DMS53 treated with DMSO at 0.1 percent for 48 hours (cell line): ENCODE measurements around the gene GPR135.

Source experiments
- DNase-seq: peaks from one replicate; lab custom pipeline; 2025; ENCODE audit not compliant: unreplicated experiment; lab: John Stamatoyannopoulos, UW

Gene GPR135

GRCh38 chr14:59465316-59466135 lies at the start of gene GPR135:
GPR135 (minus strand) TSS chr14:59465380; CDS start chr14:59465226, 154 bp downstream.
- DNase-seq: no peak

GRCh38 chr14:59511916-59512575 lies 46.9 kb upstream of the GPR135 start:
- peak; percentile 5 for DNase-seq

- no peak for DNase-seq
Measured at GRCh38 chr14:59510966-59511365, 45.8 kb upstream of the GPR135 start.

- no peak for DNase-seq
Measured at GRCh38 chr14:59510001-59510400, 44.8 kb upstream of the GPR135 start.

- DNase-seq: no peak
Measured at GRCh38 chr14:59509101-59509500, 43.9 kb upstream of the GPR135 start.

- no peak for DNase-seq
Measured at GRCh38 chr14:59507752-59508103, 42.5 kb upstream of the GPR135 start.

- peak; percentile 63 for DNase-seq
Measured at GRCh38 chr14:59507063-59507751, 42.0 kb upstream of the GPR135 start.

GRCh38 chr14:59503256-59503655 lies 38.1 kb upstream of the GPR135 start:
- DNase-seq: no peak

- DNase-seq: no peak
Measured at GRCh38 chr14:59500732-59501131, 35.6 kb upstream of the GPR135 start.

GRCh38 chr14:59492384-59492783 lies 27.2 kb upstream of the GPR135 start:
- DNase-seq: no peak

GRCh38 chr14:59490756-59491155 lies 25.6 kb upstream of the GPR135 start:
- no peak for DNase-seq

- DNase-seq: no peak
Measured at GRCh38 chr14:59484639-59485175, 19.5 kb upstream of the GPR135 start.

- peak; percentile 84 for DNase-seq
Measured at GRCh38 chr14:59483819-59484638, 18.8 kb upstream of the GPR135 start, which contains the start of the genes JKAMP and L3HYPDH. JKAMP (plus strand) TSS chr14:59484517; CDS start chr14:59484590, 73 bp downstream. L3HYPDH (minus strand) TSS chr14:59484408; CDS start chr14:59484316, 92 bp downstream.

GRCh38 chr14:59483363-59483762 lies 18.2 kb upstream of the GPR135 start:
- DNase-seq: no peak

GRCh38 chr14:59482541-59483331 lies 17.6 kb upstream of the GPR135 start:
- no peak for DNase-seq

- no peak for DNase-seq
Measured at GRCh38 chr14:59481871-59482540, 16.8 kb upstream of the GPR135 start.

GRCh38 chr14:59481407-59481806 lies 16.2 kb upstream of the GPR135 start:
- DNase-seq: no peak

- no peak for DNase-seq
Measured at GRCh38 chr14:59480166-59480565, 15.0 kb upstream of the GPR135 start.

- no peak for DNase-seq
Measured at GRCh38 chr14:59478540-59478939, 13.4 kb upstream of the GPR135 start.
